ENCODE measurements around the gene TLK1.
A peak's percentile ranks its signal among the peaks of the same experiment; 100 is the strongest.
"Not testable (repeated sequence)": the region's sequence is repeated elsewhere in the genome, so short reads cannot be mapped to it uniquely, and the experiment has no call there.

TLK1 gene

GRCh38 chr2:171169839-171170238 lies 9.1 kb upstream of the TLK1 start:
- H3K4me3 ChIP-seq (ENCODE audit: low read depth, low read length) = no peak overlapping the region

DNA sequence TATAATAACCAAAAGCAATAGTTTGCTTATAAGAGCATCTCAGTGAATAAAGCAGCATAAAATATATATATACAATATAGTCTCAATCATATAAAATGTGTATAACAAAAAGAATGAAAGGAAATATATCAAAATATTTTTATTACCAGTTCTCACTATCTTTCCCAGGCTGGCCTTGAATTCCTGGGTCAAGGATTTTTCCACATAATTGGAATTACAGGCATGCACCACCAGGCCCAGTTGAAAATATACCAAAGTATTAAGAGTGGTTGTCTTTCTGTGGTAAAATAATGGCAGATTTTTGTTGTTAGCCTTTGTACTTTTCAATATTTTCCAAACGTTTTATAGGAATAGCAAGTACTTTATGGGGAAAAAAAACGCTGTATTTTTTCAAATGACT lies 8.6 kb upstream of the TLK1 start:
- no peak overlapping the region for H3K4me3 ChIP-seq (ENCODE audit: low read depth, low read length)

GRCh38 chr2:171167352-171167997 lies 6.8 kb upstream of the TLK1 start:
- H3K4me3 ChIP-seq (ENCODE audit: low read depth, low read length) = no peak overlapping the region

DNA sequence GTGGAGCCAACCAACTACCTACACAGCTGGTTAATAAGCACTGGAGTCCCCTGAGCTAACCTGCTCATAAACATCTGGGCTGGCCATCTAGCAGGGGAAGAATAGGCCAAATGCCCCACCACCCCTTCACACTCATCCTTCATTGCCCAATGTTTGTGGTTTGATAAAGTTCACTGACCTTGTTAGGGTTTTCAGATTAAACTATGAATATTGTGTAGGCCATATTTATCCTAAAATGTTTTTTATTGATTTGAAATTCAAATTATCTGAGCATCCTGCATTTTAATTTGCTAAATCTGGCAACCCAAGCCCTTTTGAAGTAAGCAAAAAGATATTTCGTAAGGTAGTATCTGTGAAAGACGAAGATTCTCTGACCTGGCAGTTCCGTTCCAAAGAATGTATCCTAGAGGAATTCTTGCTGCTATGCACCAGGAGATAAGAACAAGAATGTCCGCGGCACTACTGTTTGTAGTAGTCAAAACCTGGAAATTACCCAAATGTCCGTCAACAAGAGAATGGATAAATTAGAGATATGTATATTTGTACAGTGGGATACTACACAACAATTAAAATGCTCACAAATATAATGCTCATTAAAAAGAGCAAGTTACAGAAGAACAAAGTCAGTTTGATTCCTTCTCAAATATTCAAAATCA lies 5.8 kb upstream of the TLK1 start:
- no peak overlapping the region for H3K4me3 ChIP-seq (ENCODE audit: low read depth, low read length)

GRCh38 chr2:171165967-171166327 lies 5.3 kb upstream of the TLK1 start:
- no peak overlapping the region for H3K4me3 ChIP-seq (ENCODE audit: low read depth, low read length)

DNA sequence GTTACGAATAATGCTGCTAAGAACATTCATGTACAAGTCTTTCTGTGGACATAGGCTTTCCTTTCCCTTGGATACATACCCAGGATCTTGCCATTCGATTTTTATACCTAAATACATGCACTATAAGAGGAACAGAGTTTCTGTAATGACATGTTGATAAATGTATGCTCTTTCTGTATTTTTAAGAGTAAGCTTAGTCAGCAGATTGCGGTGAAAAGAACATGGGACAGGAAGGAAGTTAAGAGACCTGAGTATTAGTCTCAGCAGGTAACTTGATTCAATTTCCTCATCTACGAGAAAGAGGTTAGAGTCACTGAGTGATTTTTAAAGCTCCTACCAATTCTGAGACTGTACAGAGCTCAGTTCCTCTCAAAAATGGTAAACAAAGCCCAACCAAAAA lies 2.6 kb upstream of the TLK1 start:
- no peak overlapping the region for H3K4me3 ChIP-seq (ENCODE audit: low read depth, low read length)

DNA sequence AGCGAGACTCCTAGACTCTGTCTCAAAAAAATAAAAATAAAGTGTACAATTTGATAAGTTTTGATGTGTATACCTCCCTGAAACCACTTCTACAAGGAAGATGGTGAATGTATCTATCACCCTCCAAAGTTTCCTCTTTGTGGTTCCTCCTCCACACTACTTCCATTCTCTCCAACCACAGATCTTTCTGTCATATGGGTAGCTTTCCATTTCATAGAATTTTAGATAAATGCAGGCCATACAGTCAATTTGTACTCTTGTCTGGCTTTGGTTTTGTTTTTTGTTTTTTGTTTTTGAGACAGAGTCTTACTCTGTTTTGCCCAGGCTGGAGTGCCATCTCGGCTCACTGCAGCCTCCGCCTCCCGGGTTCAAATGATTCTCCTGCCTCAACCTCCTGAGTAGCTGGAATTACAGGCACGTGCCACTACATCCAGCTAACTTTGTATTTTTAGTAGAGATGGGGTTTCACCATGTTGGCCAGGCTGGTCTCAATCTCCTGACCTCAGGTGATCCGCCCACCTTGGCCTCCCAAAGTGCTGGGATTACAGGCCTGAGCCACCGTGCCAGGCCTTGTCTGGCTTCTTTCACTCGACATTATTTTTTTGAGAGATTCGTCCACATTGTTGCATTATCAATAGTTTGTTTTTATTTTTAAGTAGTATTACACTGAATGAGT lies 2.0 kb upstream of the TLK1 start:
- not testable (repeated sequence) for H3K4me3 ChIP-seq (ENCODE audit: low read depth, low read length)

DNA sequence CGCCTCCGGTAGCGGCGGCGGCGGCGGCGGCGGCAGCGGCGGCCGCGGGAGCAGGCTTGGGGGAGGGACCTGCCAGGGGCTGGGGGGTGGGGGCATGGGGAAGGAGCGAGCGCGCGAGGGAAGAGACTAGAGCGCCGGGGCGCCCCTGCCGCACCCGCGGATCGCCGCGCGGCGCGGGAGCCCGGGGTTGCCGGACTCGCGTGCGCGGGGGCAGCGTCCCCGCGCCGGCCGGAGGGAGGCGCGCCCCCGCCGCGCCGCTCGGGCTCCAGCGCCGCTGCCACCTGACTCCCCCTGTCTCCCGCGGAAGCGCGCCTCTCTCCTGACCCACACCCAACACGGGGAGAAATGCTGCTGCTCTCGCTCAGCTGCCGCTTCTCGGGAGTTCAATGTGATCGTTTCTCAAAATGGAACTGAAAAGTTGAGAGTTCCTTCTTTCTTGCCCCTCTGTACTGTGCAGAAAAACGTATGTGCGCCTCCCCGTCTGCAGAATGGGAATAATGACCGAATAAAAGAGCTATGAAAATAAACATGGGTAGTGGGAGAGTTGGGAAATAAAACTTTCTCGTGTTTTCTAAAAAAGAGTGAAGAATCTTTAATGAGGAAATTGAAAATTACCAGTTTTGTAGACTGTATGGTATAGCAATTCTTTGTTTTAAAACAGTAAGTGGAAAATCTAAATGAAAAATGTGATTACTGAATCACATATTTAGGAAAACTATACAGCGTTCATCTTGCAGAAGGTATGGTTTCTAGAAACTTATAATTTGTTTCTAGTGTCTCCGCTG lies 455 bp upstream of the TLK1 start:
- H3K4me3 ChIP-seq (ENCODE audit: low read depth, low read length) = peak overlapping the region; percentile 82

DNA sequence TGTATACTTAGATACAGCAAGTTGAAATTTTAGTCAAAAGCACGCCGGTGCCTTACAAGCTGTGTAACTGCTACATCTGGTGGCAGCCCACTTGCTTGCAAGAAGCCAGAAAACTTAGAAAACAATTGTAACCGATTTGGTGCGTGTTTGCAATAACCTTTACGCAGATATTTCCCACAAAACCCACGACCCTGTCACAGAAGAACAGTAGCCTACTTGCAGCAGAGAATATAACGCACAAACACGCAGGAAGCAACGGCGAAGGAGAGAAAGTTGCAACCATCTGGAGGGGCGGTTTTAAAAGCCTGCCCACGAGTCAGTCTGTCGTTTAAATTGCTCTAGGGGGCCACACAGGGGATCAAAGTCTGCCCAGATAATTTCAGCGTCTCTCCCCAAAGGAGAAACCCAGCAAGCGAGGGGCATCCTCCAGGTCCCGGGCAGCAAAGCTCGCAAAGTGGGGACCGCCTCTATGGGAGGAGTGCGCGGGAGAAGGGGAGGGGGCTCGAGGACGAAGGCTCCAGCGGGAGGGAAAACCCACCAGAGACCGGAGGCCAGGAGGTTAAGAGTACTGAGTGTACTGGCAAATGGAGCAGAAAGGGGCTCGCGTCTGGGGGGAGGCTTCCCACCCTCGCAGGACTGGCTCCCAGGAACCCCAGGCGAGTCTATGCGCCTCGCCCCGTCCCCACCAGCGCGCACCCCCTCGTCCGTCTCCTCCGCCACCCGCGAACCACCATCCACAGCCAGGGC lies 1.1 kb downstream of the TLK1 start:
- peak overlapping the region; percentile 95 for H3K4me3 ChIP-seq (ENCODE audit: low read depth, low read length)

- H3K4me3 ChIP-seq (ENCODE audit: low read depth, low read length) = peak overlapping the region; percentile 95
Measured at GRCh38 chr2:171158790-171159371, 1.8 kb downstream of the TLK1 start.

- H3K4me3 ChIP-seq (ENCODE audit: low read depth, low read length) = peak overlapping the region; percentile 95
Measured at GRCh38 chr2:171158036-171158789, 2.5 kb downstream of the TLK1 start.

DNA sequence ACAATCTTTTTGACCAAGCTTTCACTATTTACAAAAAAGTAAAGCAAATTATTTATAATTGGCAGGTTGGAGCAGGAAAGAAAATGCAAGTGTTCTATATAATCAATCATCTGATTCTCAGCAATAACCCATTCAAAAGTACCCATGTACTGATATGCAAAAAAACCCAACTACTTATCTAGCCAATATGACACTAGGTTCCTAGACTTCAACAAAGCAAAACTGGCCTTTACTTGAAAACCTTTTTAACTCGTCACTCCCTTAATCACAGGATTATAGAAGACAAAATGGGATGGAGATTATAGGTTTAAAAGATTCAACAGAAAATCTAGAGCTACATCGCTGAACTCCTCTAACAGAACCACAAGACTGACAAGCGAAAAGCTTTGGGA lies 3.6 kb downstream of the TLK1 start:
- H3K4me3 ChIP-seq (ENCODE audit: low read depth, low read length) = no peak overlapping the region

DNA sequence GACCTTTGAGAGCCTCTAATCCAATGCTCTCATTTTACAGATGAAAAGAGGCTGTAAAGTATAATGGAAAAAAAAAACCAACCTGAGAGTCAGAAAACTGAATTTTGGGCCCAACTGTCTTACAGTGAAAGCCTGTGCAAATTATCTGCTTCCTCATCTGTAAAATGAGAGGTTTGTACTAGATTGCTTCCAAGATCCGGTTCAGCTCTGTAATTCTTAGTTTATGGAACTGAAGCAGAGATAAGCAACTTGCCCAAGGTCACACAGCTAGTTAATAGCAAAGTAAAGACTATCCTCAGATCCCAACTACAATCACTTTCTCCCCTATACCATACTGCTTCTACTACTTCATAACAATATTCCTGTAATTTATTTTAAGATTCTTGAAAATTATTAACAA lies 6.3 kb downstream of the TLK1 start:
- H3K4me3 ChIP-seq (ENCODE audit: low read depth, low read length) = no peak overlapping the region

DNA sequence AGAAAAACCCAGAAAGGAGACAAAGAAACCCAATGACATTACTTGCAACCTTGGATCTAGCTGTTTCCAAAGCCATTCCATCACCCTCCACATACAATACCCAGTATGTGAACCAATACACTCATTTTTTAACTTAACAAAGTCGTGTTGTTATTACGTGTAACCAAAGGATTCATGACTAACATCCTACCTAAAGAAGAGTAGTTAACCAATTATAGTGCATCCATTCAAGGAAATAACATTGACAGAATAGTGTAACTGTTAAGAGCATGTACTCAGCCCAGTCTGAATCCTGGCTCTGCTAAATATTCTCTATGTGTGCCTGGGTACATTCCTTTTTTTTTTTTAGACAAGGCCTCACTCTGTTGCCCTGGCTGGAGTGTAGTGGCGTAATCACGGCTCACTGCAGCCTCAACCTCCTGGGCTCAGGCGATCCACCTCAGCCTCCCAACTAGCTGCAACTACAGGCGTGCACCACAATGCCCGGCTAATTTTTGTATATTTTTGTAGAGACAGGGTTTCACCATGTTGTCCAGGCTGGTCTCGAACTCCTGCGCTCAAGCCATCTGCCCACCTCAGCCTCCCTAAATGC lies 9.9 kb downstream of the TLK1 start:
- no peak overlapping the region for H3K4me3 ChIP-seq (ENCODE audit: low read depth, low read length)

DNA sequence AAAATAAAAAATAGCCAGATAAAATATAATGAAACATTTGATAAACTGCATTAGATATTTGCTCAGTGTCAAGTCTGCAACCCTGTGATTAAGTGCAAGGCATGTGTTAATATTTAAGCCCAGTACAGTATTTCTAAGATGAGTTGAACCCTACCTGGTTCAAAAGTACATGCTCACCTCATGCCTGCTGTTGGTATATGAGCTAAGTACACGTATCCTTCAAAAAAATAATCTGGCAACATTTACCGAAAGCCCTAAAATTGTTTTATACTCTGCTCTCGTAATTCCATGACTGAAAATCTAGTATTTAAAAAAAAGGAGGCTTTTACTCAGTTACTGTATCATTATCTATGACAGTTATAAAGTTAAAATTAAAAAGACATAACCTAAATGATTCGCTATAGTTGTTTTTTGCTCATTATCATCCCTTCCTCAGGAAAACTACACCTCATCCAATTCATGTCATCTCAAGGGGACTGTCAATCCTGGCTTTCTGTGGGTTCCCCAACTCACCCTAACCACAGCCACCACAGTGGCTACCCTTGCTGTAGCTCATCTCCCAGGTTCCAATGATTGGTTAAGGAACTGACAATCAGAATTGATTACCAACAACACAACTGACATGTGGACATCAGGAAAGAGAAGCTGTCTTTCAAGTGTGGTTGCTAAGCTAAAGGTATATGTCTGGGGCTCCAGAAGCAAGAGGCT lies 10.6 kb downstream of the TLK1 start:
- no peak overlapping the region for H3K4me3 ChIP-seq (ENCODE audit: low read depth, low read length)

- no peak overlapping the region for H3K4me3 ChIP-seq (ENCODE audit: low read depth, low read length)
Measured at GRCh38 chr2:171149171-171149938, 11.3 kb downstream of the TLK1 start.

- no peak overlapping the region for H3K4me3 ChIP-seq (ENCODE audit: low read depth, low read length)
Measured at GRCh38 chr2:171147081-171147480, 13.6 kb downstream of the TLK1 start.

DNA sequence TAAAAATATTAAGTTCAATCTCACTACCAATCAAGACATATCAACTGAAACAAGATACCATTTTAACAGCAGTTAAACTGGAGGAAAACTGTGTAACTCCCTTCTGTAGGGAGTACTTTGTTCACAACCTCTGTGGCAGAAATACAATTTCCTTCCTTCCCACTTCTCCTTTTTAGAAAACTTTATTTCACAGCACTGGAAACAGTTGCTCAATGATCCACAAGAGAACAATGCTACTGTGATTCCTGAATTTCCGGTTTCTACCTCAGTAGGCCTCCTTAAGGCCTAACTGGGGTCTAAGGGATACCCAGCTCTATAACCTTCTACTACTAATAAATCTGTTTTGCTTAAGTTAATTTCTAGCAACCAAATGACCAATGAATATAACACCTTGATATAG lies 14.1 kb downstream of the TLK1 start:
- H3K4me3 ChIP-seq (ENCODE audit: low read depth, low read length) = no peak overlapping the region

Data from iPS-11a (cell line).